PFSK-1 (cell line): Measurements from ENCODE around the gene CFP.

Experiments used
- POLR2AphosphoS5 ChIP-seq: IDR thresholded peaks from 2 replicates; pipeline ENCODE4 v1.6.1; 2012; ENCODE audit warnings: low read depth, mild to moderate bottlenecking, control low read depth, low read length, moderate library complexity
- TAF1 ChIP-seq: IDR thresholded peaks from 2 replicates; pipeline ENCODE4 v1.6.1; 2012; ENCODE audit warnings: low read length, control low read depth, borderline replicate concordance; ENCODE audit not compliant: insufficient read depth

DNA sequence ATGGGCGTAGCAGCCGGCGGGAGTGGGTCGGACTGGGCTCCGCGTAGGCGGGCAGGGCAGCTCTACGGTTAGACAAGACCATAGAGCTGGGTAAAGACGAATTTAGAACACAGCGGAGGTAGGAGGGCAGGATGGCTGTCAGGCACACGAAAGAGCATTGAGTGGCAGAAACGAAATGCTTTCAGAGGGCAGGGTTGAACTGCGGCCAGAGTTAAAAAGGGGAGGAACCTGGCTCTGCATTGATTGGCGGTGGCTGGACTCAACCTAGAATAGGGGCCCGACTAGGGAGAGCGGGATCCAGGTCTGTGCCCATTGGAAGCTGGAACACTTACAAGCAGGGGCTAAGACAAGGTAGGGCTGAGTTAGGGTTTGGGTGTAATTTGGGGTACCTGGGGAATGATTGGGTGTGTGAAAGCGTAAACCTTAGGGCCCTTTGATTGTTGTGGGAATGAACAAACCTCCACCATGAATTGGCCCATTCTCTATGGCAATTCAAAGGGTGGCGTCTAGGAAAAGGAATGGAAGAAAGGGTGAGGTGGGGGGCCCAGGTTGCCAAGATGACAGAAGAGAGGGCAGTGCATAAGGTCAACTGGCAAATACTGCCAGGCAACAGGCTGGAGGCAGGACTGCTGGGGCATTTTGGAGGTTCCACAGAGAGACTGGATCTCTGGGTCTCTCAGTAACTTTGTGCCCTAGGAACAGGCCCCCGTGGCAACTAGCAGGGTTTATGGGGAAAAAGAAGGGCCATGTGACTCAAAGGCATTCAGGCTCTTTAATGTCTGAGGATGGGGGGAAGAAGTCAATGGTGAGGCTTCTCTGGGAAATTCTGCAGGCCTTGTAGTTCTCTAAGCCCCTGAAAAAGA lies 21.5 kb upstream of the CFP start:
- TF ChIP-seq TAF1 = no peak
- TF ChIP-seq POLR2AphosphoS5 = no peak
